ENCODE measurements around the gene SCAI. TPM values are rescaled to one million over a fixed set of nuclear protein-coding genes. Genes with fewer than 3 reads are reported as not detected.

Gene SCAI
- total and polyA plus RNA-seq, 12 donors, result 0.51 to 4.4 (median 3.5) TPM

- TF ChIP-seq, protein P1, sequence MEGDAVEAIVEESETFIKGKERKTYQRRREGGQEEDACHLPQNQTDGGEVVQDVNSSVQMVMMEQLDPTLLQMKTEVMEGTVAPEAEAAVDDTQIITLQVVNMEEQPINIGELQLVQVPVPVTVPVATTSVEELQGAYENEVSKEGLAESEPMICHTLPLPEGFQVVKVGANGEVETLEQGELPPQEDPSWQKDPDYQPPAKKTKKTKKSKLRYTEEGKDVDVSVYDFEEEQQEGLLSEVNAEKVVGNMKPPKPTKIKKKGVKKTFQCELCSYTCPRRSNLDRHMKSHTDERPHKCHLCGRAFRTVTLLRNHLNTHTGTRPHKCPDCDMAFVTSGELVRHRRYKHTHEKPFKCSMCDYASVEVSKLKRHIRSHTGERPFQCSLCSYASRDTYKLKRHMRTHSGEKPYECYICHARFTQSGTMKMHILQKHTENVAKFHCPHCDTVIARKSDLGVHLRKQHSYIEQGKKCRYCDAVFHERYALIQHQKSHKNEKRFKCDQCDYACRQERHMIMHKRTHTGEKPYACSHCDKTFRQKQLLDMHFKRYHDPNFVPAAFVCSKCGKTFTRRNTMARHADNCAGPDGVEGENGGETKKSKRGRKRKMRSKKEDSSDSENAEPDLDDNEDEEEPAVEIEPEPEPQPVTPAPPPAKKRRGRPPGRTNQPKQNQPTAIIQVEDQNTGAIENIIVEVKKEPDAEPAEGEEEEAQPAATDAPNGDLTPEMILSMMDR (IDR thresholded peaks at IDR 0.05), result no peak
- 96% methylated on average over 7 of the region's 7 CpGs for WGBS, 2 donors
Observed at GRCh38 chr9:125075997-125076396, 67.3 kb downstream of the SCAI start.

DNA sequence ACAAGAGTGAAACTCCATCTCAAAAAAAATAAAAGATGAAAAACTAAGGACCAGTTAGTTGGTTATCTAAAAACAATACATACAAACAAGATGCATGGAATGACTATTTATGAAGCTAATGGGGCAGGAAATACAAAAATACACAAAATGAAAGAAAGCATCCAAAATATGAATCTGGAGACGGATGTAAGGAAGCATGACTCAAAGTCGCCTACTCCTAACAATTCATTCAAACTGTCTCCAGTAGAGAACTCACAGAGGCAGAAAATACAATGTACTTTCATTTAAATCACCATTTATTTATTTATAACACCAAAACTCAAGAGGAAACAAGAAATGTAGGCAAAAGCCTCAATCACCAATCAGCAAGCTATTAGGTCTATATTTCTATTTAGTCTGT, 68.4 kb downstream of the SCAI start:
- 85 to 94% methylated on average over 2 of the region's 2 CpGs for WGBS, 2 donors
- no peak for ATAC-seq
- no peak for DNase-seq
- H3K27ac ChIP-seq, result no peak overlapping the region
- H3K9me3 ChIP-seq, result no peaks in the 10 kb centered on the region
- no peaks in the 10 kb centered on the region for H3K4me1 ChIP-seq
- no peaks in the 10 kb centered on the region for H3K27me3 ChIP-seq
- peaks cover 0 to 3% (median 0%) of the 10 kb centered on the region in 9 donors for H3K36me3 ChIP-seq
- TF ChIP-seq, protein P1 (IDR thresholded peaks at IDR 0.05), result no peak
- H3K4me3 ChIP-seq, result no peak overlapping the region
- intact Hi-C loops (cut with DNase I), result no loop called here

More at GRCh38 chr9:125075997-125076396, 67.3 kb downstream of the SCAI start:
- ATAC-seq (no peak), DNase-seq (no peak)
- Histone ChIP-seq H3K4me1 (no peaks in the 10 kb centered on the region), H3K36me3 (peaks cover 0 to 3% (median 0%) of the 10 kb centered on the region in 9 donors), H3K4me3 (no peak overlapping the region), H3K9me3 (peaks cover 0 to 5% (median 0%) of the 10 kb centered on the region in 11 donors), H3K27me3 (no peaks in the 10 kb centered on the region), H3K27ac (no peak overlapping the region)
- intact Hi-C loops (cut with DNase I), result no loop called here

DNA sequence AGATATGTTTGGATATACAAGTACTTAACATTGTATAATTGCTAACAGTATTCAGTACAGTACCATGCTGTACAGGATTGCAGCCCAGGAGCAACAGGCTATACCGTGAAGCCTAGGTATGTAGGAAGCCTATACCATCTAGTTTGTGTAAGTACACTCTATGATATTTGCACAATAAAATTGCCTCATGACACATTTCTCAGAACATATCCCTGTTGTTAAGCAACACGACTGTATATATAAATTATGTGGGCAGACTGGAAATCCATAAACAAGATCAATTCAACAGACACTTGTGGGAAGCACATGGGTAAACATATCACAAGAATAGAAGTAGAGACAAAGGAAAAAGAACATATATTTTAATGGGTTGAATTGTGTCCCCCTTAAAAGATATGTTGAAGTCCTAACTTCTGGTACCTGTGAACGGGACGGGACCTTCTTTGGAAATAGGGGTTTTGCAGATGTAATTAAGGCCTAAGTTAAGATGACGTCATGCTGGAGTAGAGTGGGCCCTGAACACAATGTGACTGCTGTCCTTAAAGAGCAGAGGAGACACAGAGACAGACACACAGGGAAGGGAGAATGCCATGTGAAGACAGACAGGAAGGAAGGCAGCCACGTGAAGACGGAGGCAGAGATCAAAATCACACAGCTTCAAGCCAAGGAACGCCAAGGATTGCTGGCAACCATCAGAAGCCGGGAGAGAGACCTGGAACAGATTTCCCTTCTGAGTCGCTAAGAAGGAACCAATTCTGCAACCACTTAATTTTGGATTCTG, 76.3 kb downstream of the SCAI start:
- WGBS, 2 donors, result 64 to 69% methylated on average over 10 of the region's 10 CpGs
- H3K27ac ChIP-seq, result peak overlapping the region in 1 of 10 donors; percentile 41
- H3K27me3 ChIP-seq, result no peaks in the 10 kb centered on the region
- ATAC-seq (peak in 1 of 8 donors; percentile 34), DNase-seq (no peak)
- intact Hi-C loops (cut with DNase I), result no loop called here
- peaks cover 0 to 5% (median 0%) of the 10 kb centered on the region in 9 donors for H3K36me3 ChIP-seq
- H3K4me3 ChIP-seq, result no peak overlapping the region
- H3K4me1 ChIP-seq, result peaks cover 0 to 8% (median 0%) of the 10 kb centered on the region in 9 donors
- TF ChIP-seq, protein P1 (IDR thresholded peaks at IDR 0.05), result no peak
- peaks cover 0 to 11% (median 0%) of the 10 kb centered on the region in 11 donors for H3K9me3 ChIP-seq

DNA sequence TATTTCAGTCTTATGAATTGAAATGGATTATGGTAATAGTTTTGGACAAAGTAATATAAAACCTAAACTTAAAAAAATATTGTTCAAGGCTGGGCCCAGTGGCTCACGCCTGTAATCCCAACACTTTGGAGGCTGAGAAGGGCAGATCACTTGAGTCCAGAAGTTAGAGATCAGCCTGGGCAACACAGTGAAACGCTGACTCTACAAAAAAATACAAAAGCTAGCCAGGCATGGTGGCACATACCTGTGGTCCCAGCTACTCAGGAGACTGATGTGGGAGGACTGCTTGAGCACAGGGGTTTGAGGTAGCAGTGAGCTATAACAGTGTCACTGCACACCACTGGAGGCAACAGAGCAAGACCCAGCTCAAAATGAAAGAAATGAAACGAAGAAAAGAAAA, 81.9 kb downstream of the SCAI start:
- no peak for DNase-seq
- ATAC-seq, result no peak
- Histone ChIP-seq H3K27me3 (no peaks in the 10 kb centered on the region), H3K9me3 (peaks cover 0 to 11% (median 0%) of the 10 kb centered on the region in 11 donors), H3K27ac (no peak overlapping the region), H3K4me1 (no peaks in the 10 kb centered on the region), H3K36me3 (peaks cover 0 to 5% (median 0%) of the 10 kb centered on the region in 9 donors), H3K4me3 (no peak overlapping the region)
- TF ChIP-seq, protein P1 (IDR thresholded peaks at IDR 0.05), result no peak
- intact Hi-C loops (cut with DNase I), result no loop called here
- WGBS, 2 donors, result 88 to 94% methylated on average over 3 of the region's 3 CpGs
